GM18498 (cell line): Measurements from ENCODE around the gene KRT40.

Source experiments
- ATAC-seq: cut with Tn5 transposase; IDR thresholded peaks from one replicate; pipeline ENCODE4 v1.9.1; 2021; ENCODE audit warnings: mild to moderate bottlenecking, moderate library complexity; ENCODE audit not compliant: unreplicated experiment

The KRT40 gene

GRCh38 chr17:40953881-40954280 is 30.2 kb downstream of the KRT40 start:
- ATAC-seq = no peak

GRCh38 chr17:40952661-40953060 is 31.5 kb downstream of the KRT40 start:
- no peak for ATAC-seq

DNA sequence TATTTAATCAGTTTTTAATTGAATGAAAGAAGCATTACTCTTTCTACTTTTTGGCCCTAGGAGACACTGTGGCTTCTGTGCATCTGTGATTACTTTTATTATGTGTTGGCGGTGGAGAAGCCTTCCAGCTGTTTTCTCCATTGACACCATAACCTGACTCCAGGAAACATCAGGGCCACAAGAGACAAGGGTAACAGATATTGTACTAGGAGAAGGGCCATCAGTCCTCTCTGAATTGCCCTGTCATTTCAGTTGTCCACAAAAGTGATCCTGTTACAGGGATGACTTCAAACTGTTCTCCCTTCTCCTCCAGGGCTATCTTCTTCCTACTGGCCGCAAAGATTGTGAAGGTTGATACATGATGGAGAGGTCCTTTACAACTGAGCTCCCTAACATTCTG is 32.0 kb downstream of the KRT40 start:
- no peak for ATAC-seq

GRCh38 chr17:40951011-40951622 is 33.0 kb downstream of the KRT40 start:
- ATAC-seq = no peak

DNA sequence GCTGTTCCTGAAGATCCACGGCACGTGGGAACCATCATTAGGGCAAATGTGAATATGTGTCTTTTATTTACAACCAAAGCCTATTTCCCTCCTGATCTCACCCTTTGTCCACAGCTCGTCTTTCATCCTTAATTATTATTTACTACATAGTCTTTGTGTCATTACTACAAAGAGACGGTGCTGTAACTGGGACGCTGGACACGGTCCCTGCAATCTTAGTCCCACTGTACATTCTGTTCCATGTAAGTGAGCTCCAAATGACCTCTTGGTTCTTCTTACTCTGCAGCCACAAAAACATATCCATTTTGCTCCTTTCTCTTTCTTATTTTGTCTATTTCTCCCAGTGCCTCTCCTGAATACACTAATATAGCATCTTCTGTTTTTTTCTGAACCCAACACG is 34.0 kb downstream of the KRT40 start:
- ATAC-seq = no peak

DNA sequence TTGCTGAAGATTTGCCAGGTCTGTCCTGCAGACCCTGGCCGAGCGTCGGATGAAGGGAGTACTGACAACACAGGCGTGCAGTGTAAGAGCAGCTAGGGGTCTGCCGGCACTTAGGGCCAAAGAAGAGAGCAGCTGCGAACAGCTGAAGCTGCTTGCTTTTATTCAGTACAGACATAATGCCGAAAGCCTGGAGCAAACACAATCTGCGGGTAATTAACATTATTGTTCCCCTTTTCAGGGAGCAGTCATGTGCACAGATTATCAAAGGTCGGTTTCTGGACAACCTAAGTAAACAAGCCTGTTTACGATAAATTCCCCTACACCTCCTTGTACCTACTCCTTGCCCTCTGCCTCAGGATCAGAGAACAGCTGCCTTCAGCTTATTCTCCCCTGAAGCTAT is 34.7 kb downstream of the KRT40 start:
- no peak for ATAC-seq

GRCh38 chr17:40947929-40948328 is 36.2 kb downstream of the KRT40 start:
- ATAC-seq = no peak

- ATAC-seq = no peak
These were observed 38.7 kb downstream of the KRT40 start for GRCh38 chr17:40945414-40945813.

GRCh38 chr17:40944531-40944930 is 39.6 kb downstream of the KRT40 start:
- no peak for ATAC-seq

DNA sequence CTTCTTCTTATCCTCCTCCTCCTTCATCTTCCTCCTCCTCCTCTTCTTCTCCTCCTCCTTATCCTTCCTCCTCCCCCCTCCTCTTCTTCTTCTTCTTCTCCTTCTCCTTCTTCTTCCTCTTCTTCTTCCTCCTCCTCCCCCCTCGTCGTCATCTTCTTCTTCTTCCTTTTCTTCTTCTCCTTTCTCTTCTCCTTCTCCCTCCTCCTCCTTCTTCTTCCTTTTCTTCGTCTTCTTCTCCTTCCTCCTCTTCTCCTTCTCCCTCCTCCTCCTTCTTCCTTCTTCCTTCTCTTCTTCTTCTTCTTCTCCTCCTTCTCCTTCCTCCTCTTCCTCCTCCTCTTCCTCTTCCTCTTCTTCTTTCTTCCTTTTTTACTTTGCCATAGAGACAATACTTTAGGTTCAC is 41.6 kb downstream of the KRT40 start:
- no peak for ATAC-seq

GRCh38 chr17:40940266-40940665 is 43.9 kb downstream of the KRT40 start:
- no peak for ATAC-seq

DNA sequence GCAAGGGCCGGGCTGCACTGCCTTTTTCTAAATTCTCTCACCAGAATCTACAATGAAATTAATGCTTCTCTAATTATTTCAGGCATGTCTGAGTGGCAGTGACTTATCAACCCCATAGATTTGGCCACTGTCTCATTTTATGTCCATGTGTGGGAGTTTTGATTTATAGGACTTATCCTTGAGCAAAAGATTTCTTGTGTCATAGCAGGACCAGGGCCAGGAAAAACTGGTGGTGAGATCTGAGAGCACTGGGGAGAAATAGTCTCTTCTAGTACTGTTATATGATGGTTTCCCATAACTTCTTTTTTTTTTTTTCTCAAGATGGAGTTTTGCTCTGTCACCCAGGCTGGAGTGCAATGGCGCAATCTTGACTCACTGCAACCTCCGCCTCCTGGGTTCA is 45.1 kb downstream of the KRT40 start:
- no peak for ATAC-seq

GRCh38 chr17:40937384-40937819 is 46.7 kb downstream of the KRT40 start, which contains the start of gene KRT23:
Gene KRT23 (minus strand): TSS chr17:40937646. CDS start chr17:40936603, 1,043 bp downstream.
- ATAC-seq = no peak

- ATAC-seq = no peak
These were observed 47.1 kb downstream of the KRT40 start for GRCh38 chr17:40936976-40937375.

DNA sequence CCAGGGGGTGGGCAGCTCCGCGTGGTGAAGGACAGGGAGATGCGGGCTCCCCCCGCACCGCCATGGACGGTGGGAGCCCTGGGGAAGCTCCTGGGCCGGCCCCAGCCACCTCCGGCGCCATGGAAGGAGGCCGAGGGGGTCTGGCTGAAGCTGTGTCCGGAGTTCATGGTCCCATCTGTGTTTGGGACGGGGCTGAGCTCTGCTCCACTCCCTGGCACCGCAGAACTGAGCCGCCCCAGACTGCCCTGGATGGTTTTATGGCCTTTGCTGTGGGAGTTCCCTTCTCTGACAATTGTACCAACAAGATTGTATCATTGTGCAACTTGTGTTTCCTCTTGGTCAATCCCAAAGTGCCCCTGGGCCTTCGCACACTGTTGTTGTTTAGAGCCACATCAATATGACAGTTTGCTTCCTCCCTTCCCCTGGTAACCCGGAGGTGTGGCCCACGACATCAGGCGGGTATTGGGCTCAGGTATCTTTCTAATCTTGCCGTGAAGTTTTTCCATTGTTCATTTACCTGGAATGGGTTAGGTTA is 47.6 kb downstream of the KRT40 start:
- no peak for ATAC-seq

DNA sequence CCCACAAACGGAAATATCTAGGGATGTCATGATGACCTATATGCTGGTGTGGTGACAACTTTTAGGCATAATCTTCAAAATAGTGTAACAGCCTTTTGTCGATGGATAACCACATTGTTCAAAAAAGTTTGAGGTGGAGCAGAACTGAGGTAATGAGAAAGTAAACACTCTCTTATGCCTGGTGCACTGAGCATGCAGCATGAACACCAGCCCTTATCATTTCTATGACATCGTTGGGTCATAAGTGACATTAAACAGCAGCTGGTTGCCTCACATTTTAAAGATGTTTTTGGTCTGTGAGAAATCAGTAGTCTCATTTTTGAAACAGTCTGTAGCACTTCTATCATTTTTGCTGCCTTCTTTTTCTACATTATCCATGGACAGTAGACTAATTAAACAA is 48.5 kb downstream of the KRT40 start:
- no peak for ATAC-seq

DNA sequence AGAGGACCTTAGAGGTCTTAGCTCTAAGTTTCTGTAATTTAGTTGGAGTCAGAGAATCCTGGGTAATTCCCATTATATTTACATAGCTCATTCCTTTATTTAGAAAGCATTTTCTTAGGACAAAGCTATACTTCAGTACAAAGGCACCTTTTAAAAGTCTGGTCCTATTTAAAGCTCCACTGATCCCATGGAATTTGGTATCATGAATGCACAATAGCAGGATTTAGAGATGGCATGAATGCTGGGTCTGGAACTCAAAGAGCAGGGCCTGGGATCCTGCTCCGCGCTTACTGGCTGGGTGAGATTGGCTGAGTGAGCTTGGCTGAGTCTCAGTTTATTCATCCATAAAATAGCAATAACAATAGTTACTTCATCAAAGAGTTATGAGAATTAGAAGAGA is 51.5 kb downstream of the KRT40 start:
- ATAC-seq = no peak

- no peak for ATAC-seq
These were observed 52.8 kb downstream of the KRT40 start for GRCh38 chr17:40931311-40931710.
